ENCODE results near the gene ZNF391. TPM values are rescaled to one million over a fixed set of nuclear protein-coding genes. Genes with fewer than 3 reads are reported as not detected.

Gene ZNF391
- total RNA-seq, 1 donor from 2014 or later = 8.3 TPM

DNA sequence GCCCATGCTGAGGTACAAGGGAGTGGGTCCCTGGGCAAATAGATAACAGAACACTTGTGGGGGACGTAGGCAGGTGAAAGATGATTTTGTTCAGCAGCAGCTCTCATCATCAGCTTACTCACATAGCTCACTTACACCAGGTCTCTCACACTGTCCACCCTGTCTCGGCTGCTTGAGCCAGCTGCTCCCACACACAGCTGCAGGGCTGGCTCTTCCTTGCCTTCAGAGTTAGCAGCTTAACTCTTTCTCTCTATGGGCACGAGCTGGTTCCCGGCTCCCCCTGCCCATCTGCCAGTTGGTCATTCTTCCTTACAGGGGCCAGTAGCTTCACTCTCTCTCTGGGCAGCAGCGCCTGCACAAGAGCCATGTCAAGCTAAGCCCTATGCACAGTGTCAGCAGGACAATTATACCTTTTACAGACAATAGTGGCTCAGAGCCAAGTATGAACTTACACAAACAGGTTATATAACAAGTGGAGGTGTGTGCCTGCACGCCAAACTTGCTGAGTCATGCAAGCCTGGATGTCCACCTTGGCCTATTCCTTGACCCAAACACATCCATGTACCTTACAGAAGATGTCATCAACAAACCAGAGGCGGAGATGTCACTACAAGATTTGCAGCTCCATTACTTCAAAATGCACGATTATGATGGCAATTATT is 18.7 kb downstream of the ZNF391 start:
- Mint-ChIP-seq H3K27ac (ENCODE audit: unreplicated experiment) (no peak overlapping the region), H3K4me3 (ENCODE audit: unreplicated experiment) (no peak overlapping the region), H3K4me1 (ENCODE audit: low read depth, unreplicated experiment) (no peaks in the 10 kb centered on the region), H3K9me3 (ENCODE audit: unreplicated experiment) (no peaks in the 10 kb centered on the region), H3K27me3 (ENCODE audit: unreplicated experiment) (no peaks in the 10 kb centered on the region), H3K36me3 (ENCODE audit: unreplicated experiment) (peaks cover 24% of the 10 kb centered on the region)
- TF ChIP-seq, protein P1, sequence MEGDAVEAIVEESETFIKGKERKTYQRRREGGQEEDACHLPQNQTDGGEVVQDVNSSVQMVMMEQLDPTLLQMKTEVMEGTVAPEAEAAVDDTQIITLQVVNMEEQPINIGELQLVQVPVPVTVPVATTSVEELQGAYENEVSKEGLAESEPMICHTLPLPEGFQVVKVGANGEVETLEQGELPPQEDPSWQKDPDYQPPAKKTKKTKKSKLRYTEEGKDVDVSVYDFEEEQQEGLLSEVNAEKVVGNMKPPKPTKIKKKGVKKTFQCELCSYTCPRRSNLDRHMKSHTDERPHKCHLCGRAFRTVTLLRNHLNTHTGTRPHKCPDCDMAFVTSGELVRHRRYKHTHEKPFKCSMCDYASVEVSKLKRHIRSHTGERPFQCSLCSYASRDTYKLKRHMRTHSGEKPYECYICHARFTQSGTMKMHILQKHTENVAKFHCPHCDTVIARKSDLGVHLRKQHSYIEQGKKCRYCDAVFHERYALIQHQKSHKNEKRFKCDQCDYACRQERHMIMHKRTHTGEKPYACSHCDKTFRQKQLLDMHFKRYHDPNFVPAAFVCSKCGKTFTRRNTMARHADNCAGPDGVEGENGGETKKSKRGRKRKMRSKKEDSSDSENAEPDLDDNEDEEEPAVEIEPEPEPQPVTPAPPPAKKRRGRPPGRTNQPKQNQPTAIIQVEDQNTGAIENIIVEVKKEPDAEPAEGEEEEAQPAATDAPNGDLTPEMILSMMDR (IDR thresholded peaks at IDR 0.05; ENCODE audit: partially characterized antibody, unreplicated experiment) = no peak
- no peak for DNase-seq

DNA sequence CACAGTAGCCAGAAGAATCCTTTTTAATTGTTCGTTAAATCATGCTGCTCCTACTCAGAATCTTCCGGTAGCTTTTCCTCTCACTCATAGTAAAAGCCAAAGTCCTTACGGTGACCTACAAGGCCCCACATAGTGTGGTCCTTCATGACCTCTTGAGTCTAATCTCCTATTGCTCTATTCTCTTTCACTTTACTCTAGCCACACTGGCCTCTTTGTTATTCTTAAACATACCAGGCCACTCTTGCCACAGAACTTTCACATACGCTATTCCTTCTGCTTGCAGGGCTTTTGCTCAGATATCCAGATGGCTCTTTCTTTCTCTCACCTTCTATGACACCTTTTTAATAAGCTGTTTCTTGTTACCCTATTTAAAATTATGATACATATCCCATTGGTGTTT is 25.7 kb downstream of the ZNF391 start:
- H3K4me3 Mint-ChIP-seq (ENCODE audit: unreplicated experiment) = no peak overlapping the region
- H3K27me3 Mint-ChIP-seq (ENCODE audit: unreplicated experiment) = no peaks in the 10 kb centered on the region
- TF ChIP-seq, protein P1 (IDR thresholded peaks at IDR 0.05; ENCODE audit: partially characterized antibody, unreplicated experiment) = no peak
- no peak overlapping the region for H3K27ac Mint-ChIP-seq (ENCODE audit: unreplicated experiment)
- H3K4me1 Mint-ChIP-seq (ENCODE audit: low read depth, unreplicated experiment) = no peaks in the 10 kb centered on the region
- H3K36me3 Mint-ChIP-seq (ENCODE audit: unreplicated experiment) = no peaks in the 10 kb centered on the region
- DNase-seq = no peak
- no peaks in the 10 kb centered on the region for H3K9me3 Mint-ChIP-seq (ENCODE audit: unreplicated experiment)

DNA sequence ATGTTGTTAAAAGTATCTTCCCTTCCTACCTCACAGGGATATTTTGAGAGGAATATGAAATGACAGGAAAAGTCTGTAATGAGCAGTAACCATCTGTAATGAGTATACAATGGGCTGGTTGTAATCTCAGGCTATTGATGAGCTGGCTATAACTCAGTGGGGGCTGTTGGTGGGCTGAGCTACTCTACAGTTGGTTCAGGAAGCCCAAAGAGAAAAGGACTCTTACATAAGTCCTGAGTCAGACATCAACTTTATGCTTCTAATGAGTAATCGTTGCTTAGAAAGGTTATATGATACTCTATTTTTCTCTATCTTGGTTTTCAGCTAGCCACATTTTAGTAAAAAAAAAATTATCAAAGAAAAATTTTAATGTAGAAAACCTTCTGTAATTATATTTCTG is 26.4 kb downstream of the ZNF391 start:
- H3K4me1 Mint-ChIP-seq (ENCODE audit: low read depth, unreplicated experiment) = no peaks in the 10 kb centered on the region
- H3K27me3 Mint-ChIP-seq (ENCODE audit: unreplicated experiment) = no peaks in the 10 kb centered on the region
- no peak overlapping the region for H3K4me3 Mint-ChIP-seq (ENCODE audit: unreplicated experiment)

DNA sequence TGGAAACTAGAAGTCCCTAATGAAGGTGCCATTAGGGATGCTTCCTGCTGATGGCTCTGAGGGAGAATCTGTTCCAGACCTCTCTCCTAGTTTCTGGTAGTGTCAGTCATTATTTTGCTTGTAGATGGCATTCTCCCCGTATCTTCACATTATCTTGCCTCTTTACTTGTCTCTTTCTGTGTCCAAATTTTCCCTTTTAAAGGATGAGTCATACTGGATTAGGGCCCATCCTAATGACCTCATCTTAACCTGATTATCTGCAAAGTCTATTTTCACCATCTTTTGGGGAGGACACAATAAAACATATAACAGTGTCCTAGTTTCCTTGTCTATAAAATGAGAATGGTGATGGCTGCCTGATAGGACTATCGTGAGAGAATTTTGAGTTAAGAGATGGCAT is 27.3 kb downstream of the ZNF391 start:
- H3K4me1 Mint-ChIP-seq (ENCODE audit: low read depth, unreplicated experiment) = no peaks in the 10 kb centered on the region
- no peak overlapping the region for H3K27ac Mint-ChIP-seq (ENCODE audit: unreplicated experiment)
- H3K4me3 Mint-ChIP-seq (ENCODE audit: unreplicated experiment) = no peak overlapping the region
- TF ChIP-seq, protein P1 (IDR thresholded peaks at IDR 0.05; ENCODE audit: partially characterized antibody, unreplicated experiment) = no peak
- H3K9me3 Mint-ChIP-seq (ENCODE audit: unreplicated experiment) = no peaks in the 10 kb centered on the region
- no peaks in the 10 kb centered on the region for H3K27me3 Mint-ChIP-seq (ENCODE audit: unreplicated experiment)
- no peak for DNase-seq
- no peaks in the 10 kb centered on the region for H3K36me3 Mint-ChIP-seq (ENCODE audit: unreplicated experiment)

More for the DNA sequence above, 26.4 kb downstream of the ZNF391 start:
- Mint-ChIP-seq H3K9me3 (ENCODE audit: unreplicated experiment) (no peaks in the 10 kb centered on the region), H3K36me3 (ENCODE audit: unreplicated experiment) (no peaks in the 10 kb centered on the region), H3K27ac (ENCODE audit: unreplicated experiment) (no peak overlapping the region)
- TF ChIP-seq, protein P1 (IDR thresholded peaks at IDR 0.05; ENCODE audit: partially characterized antibody, unreplicated experiment) = no peak
- no peak for DNase-seq

DNA sequence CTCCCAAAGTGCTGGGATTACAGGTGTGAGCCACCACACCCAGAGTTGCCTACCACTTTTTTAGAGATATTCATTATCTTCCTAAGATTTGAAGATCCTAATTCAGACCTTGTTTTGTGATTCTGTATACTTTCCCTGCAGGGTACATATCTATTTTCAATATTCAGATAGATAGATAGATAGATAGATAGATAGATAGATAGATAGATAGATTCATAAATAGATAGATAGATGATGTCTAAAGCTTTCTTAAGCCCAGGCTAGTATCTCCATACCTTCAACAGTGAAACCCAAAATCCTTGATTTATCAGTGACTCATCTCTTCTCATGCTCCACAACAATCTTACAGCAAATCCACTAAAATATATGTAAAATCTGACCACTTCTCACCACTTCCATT is 30.8 kb downstream of the ZNF391 start:
- H3K4me3 Mint-ChIP-seq (ENCODE audit: unreplicated experiment) = no peak overlapping the region

More for the DNA sequence above, 30.8 kb downstream of the ZNF391 start:
- H3K9me3 Mint-ChIP-seq (ENCODE audit: unreplicated experiment) = peaks cover 1% of the 10 kb centered on the region
- no peaks in the 10 kb centered on the region for H3K36me3 Mint-ChIP-seq (ENCODE audit: unreplicated experiment)
- H3K4me1 Mint-ChIP-seq (ENCODE audit: low read depth, unreplicated experiment) = peaks cover 2% of the 10 kb centered on the region
- H3K27ac Mint-ChIP-seq (ENCODE audit: unreplicated experiment) = no peak overlapping the region
- no peaks in the 10 kb centered on the region for H3K27me3 Mint-ChIP-seq (ENCODE audit: unreplicated experiment)
- DNase-seq = no peak
- TF ChIP-seq, protein P1 (IDR thresholded peaks at IDR 0.05; ENCODE audit: partially characterized antibody, unreplicated experiment) = no peak

All from glutamatergic neuron (in vitro differentiated cells).